ENCODE measurements around the gene ZMIZ2. TPM values are rescaled to one million over a fixed set of nuclear protein-coding genes. Genes with fewer than 3 reads are reported as not detected.

The ZMIZ2 gene
- total RNA-seq, 1 donor from 2014 or later: 99.5 TPM

- DNase-seq (ENCODE audit: low read depth, low spot score): no peak
- H3K9me3 Mint-ChIP-seq: no peaks in the 10 kb centered on the region
These were observed 41.7 kb upstream of the ZMIZ2 start for GRCh38 chr7:44706788-44707557.

DNA sequence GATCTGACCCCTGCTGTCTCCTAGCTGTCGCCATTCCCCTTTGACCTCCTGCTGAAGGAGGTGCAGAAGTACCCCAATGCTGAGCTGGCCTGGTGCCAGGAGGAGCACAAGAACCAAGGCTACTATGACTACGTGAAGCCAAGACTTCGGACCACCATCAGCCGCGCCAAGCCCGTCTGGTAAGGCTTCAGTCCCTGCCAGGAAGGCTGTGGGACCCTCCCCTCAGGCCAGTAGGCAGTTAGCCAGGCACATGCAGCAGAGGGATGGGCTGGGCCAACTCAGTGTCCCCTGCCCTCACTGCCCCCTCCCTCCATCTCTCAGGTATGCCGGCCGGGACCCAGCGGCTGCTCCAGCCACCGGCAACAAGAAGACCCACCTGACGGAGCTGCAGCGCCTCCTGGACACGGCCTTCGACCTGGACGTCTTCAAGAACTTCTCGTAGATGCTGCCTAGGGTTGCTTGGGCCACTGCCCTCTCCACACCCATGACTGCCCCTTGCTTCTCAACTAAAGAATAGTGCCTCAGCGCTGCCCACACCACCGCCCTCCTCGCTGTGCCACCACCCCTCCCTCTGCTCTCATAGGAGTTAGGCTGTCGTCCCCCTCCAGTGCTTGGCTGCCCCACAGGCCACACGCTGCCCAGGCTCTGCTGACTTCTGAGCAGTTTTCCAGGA, 41.0 kb upstream of the ZMIZ2 start:
- no peak for DNase-seq (ENCODE audit: low read depth, low spot score)
- Mint-ChIP-seq H3K27me3 (ENCODE audit: low read depth) (no peaks in the 10 kb centered on the region), H3K36me3 (ENCODE audit: low read depth) (peaks cover 14% of the 10 kb centered on the region), H3K27ac (ENCODE audit: unreplicated experiment) (peak overlapping the region; percentile 19), H3K4me1 (peaks cover 10% of the 10 kb centered on the region), H3K9me3 (no peaks in the 10 kb centered on the region), H3K4me3 (no peak overlapping the region)
- TF ChIP-seq, protein P1, sequence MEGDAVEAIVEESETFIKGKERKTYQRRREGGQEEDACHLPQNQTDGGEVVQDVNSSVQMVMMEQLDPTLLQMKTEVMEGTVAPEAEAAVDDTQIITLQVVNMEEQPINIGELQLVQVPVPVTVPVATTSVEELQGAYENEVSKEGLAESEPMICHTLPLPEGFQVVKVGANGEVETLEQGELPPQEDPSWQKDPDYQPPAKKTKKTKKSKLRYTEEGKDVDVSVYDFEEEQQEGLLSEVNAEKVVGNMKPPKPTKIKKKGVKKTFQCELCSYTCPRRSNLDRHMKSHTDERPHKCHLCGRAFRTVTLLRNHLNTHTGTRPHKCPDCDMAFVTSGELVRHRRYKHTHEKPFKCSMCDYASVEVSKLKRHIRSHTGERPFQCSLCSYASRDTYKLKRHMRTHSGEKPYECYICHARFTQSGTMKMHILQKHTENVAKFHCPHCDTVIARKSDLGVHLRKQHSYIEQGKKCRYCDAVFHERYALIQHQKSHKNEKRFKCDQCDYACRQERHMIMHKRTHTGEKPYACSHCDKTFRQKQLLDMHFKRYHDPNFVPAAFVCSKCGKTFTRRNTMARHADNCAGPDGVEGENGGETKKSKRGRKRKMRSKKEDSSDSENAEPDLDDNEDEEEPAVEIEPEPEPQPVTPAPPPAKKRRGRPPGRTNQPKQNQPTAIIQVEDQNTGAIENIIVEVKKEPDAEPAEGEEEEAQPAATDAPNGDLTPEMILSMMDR (conservative IDR thresholded peaks at IDR 0.05): no peak

More at GRCh38 chr7:44706788-44707557, 41.7 kb upstream of the ZMIZ2 start:
- Mint-ChIP-seq H3K27me3 (ENCODE audit: low read depth) (no peaks in the 10 kb centered on the region), H3K4me3 (no peak overlapping the region), H3K4me1 (peaks cover 10% of the 10 kb centered on the region), H3K36me3 (ENCODE audit: low read depth) (peaks cover 16% of the 10 kb centered on the region), H3K27ac (ENCODE audit: unreplicated experiment) (no peak overlapping the region)
- TF ChIP-seq, protein P1 (conservative IDR thresholded peaks at IDR 0.05): no peak

GRCh38 chr7:44709011-44709915, 39.4 kb upstream of the ZMIZ2 start:
- Mint-ChIP-seq H3K27ac (ENCODE audit: unreplicated experiment) (no peak overlapping the region), H3K36me3 (ENCODE audit: low read depth) (peaks cover 10% of the 10 kb centered on the region), H3K4me3 (no peak overlapping the region), H3K4me1 (peaks cover 10% of the 10 kb centered on the region), H3K27me3 (ENCODE audit: low read depth) (no peaks in the 10 kb centered on the region), H3K9me3 (no peaks in the 10 kb centered on the region)
- TF ChIP-seq, protein P1 (conservative IDR thresholded peaks at IDR 0.05): no peak
- no peak for DNase-seq (ENCODE audit: low read depth, low spot score)

DNA sequence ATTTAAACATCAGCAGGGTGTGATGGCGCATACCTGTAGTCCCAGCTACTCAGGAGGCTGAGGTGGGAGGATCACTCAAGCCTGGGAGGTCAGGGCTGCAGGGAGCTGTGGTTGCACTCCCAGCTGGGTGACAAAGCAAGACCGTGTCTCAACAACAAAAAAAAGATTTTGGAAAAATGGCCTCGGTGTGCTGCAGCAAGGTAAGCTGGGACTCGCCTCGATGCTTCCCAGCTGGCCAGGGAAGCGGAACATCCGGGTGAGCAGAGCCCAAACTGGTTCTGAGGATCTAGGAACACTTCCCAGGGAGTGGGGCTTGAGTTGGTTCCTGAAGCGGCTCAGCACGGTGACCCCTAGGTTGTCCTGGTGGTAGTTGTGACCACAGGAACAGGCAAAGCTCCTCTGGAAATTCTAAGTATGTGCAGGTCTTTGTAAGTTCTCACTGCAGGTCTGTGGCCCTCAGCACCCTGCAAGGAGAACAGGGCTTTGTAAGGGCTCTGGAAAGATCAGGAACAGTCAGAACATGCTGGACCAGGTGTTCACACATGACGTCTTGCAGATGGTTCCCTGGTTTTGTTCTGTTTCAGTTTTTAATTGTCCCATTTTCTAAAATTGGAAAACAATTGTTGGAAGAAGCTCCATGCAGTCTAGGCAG, 38.6 kb upstream of the ZMIZ2 start:
- Mint-ChIP-seq H3K9me3 (no peaks in the 10 kb centered on the region), H3K4me3 (no peak overlapping the region), H3K36me3 (ENCODE audit: low read depth) (peaks cover 7% of the 10 kb centered on the region), H3K27me3 (ENCODE audit: low read depth) (no peaks in the 10 kb centered on the region), H3K27ac (ENCODE audit: unreplicated experiment) (peak overlapping the region; percentile 64), H3K4me1 (peaks cover 10% of the 10 kb centered on the region)
- TF ChIP-seq, protein P1 (conservative IDR thresholded peaks at IDR 0.05): no peak
- no peak for DNase-seq (ENCODE audit: low read depth, low spot score)

DNA sequence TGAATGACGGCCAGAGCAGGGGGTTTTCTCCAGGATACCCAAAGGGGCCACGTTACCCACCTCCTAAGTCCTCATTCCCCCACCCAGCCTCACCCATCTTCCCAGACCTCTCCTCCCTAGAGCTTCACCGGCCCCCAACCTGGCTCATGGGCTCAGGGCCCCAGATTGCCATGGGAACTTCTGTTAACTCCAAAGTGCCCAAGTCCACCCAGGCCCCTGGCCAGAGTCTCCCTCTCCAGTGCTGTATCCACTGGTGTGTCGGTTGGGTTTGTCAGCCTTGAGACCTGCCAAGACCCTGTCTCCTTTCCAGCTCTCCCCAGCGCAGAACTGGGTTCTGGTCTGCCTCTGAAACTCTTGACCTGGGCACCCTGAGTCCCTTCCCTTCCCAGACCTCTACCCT, 37.1 kb upstream of the ZMIZ2 start:
- Mint-ChIP-seq H3K4me1 (peaks cover 10% of the 10 kb centered on the region), H3K9me3 (no peaks in the 10 kb centered on the region), H3K27ac (ENCODE audit: unreplicated experiment) (peak overlapping the region; percentile 9), H3K4me3 (no peak overlapping the region), H3K27me3 (ENCODE audit: low read depth) (no peaks in the 10 kb centered on the region), H3K36me3 (ENCODE audit: low read depth) (no peaks in the 10 kb centered on the region)
- no peak for DNase-seq (ENCODE audit: low read depth, low spot score)
- TF ChIP-seq, protein P1 (conservative IDR thresholded peaks at IDR 0.05): no peak
